ENCODE results near the gene BRD4. TPM values are rescaled to one million over a fixed set of nuclear protein-coding genes. Genes with fewer than 3 reads are reported as not detected.

The BRD4 gene
- total RNA-seq, 1 donor from 2014 or later: 136 TPM

- Mint-ChIP-seq H3K4me1 (ENCODE audit: unreplicated experiment) (peaks cover 3% of the 10 kb centered on the region), H3K4me3 (ENCODE audit: unreplicated experiment) (peak overlapping the region; percentile 47), H3K27ac (ENCODE audit: unreplicated experiment) (peak overlapping the region; percentile 61), H3K36me3 (ENCODE audit: low read depth, unreplicated experiment) (peaks cover 35% of the 10 kb centered on the region), H3K9me3 (ENCODE audit: unreplicated experiment) (no peaks in the 10 kb centered on the region), H3K27me3 (ENCODE audit: unreplicated experiment) (peaks cover 27% of the 10 kb centered on the region)
- no peak for DNase-seq (ENCODE audit: low spot score)
- no peak for TF ChIP-seq CTCF (IDR thresholded peaks at IDR 0.05; ENCODE audit: unreplicated experiment)
These were observed 86.8 kb downstream of the BRD4 start for GRCh38 chr19:15245370-15246197.

- Mint-ChIP-seq H3K27me3 (ENCODE audit: unreplicated experiment) (peaks cover 28% of the 10 kb centered on the region), H3K27ac (ENCODE audit: unreplicated experiment) (no peak overlapping the region), H3K4me3 (ENCODE audit: unreplicated experiment) (peak overlapping the region; percentile 47), H3K36me3 (ENCODE audit: low read depth, unreplicated experiment) (peaks cover 38% of the 10 kb centered on the region), H3K4me1 (ENCODE audit: unreplicated experiment) (peaks cover 3% of the 10 kb centered on the region), H3K9me3 (ENCODE audit: unreplicated experiment) (no peaks in the 10 kb centered on the region)
- DNase-seq (ENCODE audit: low spot score): no peak
- TF ChIP-seq CTCF (IDR thresholded peaks at IDR 0.05; ENCODE audit: unreplicated experiment): no peak
These were observed 87.5 kb downstream of the BRD4 start for GRCh38 chr19:15244808-15245207.

DNA sequence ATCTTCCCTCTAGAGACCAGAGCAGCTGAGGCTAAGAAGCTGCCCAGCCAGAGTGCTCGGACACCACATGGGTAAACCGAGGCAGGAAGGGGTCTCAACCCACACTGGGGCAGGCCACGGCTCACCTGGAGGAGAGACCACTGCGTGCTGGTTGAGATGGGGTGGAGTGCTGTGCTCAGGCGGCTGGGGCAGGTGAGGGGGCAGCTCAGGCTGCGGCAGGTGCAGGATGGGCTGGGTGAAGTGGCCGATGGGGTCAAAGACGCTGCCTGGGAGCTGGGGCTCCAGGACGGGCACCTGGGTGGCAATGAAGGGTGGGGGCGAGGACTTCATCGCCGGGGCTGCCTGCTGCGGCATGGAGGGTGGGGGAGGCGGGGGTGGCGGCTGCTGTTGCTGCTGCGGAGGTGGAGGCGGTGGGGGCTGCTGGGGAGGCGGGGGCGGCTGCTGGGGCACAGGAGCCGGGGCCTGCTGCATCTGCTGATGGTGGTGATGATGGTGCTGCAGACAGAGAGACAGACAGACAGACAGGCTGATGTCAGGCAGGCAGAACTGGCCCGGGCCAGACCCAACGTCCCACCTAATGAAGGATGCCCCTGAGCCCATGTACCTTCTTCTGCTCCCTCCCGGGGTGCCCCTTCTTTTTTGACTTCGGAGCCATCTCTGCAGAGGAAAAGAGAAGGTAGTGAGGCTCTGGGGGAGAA is 88.1 kb downstream of the BRD4 start:
- peaks cover 26% of the 10 kb centered on the region for H3K27me3 Mint-ChIP-seq (ENCODE audit: unreplicated experiment)
- H3K36me3 Mint-ChIP-seq (ENCODE audit: low read depth, unreplicated experiment): peaks cover 40% of the 10 kb centered on the region
- peaks cover 3% of the 10 kb centered on the region for H3K4me1 Mint-ChIP-seq (ENCODE audit: unreplicated experiment)
- H3K9me3 Mint-ChIP-seq (ENCODE audit: unreplicated experiment): no peaks in the 10 kb centered on the region
- no peak for TF ChIP-seq CTCF (IDR thresholded peaks at IDR 0.05; ENCODE audit: unreplicated experiment)
- DNase-seq (ENCODE audit: low spot score): no peak
- H3K27ac Mint-ChIP-seq (ENCODE audit: unreplicated experiment): no peak overlapping the region
- H3K4me3 Mint-ChIP-seq (ENCODE audit: unreplicated experiment): peak overlapping the region; percentile 57

DNA sequence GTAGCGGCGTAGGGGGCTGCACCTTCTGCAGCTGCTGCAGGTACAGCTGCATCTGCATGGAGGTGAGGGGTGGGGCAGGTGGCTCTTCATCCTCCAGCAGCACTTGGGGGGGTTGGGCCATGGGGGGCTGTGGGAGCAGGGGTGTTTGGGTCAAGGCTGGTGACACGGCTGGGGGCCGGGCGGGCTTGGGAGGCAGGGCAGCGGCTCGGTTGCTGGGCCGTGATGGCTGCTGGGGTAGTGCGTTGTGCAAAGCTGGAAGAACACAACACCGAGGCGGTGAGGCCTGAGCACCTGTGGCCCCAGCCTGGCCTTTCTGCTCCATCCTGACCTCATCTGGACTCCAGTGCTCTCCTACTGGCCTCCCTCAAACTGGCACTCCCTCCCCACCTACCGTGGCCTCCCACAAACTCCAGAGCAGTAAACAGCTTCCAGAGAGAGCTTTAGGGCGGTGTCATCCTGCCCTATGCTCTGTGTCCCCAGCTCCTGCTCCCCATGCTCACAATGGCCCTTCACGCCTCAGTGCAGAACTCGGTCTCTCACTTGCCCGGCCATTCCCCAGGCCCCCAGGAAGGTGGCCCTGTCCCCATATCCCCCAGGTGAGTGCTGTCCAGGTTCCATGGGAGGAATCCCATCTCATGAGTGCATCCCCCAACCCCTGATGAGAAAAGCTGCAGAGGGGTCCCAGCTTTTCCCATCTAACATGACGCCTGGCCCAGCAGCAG is 88.9 kb downstream of the BRD4 start:
- no peaks in the 10 kb centered on the region for H3K9me3 Mint-ChIP-seq (ENCODE audit: unreplicated experiment)
- H3K27ac Mint-ChIP-seq (ENCODE audit: unreplicated experiment): peak overlapping the region; percentile 81
- no peak for DNase-seq (ENCODE audit: low spot score)
- peaks cover 3% of the 10 kb centered on the region for H3K4me1 Mint-ChIP-seq (ENCODE audit: unreplicated experiment)
- H3K27me3 Mint-ChIP-seq (ENCODE audit: unreplicated experiment): peaks cover 26% of the 10 kb centered on the region
- TF ChIP-seq CTCF (IDR thresholded peaks at IDR 0.05; ENCODE audit: unreplicated experiment): no peak
- peak overlapping the region; percentile 57 for H3K4me3 Mint-ChIP-seq (ENCODE audit: unreplicated experiment)
- H3K36me3 Mint-ChIP-seq (ENCODE audit: low read depth, unreplicated experiment): peaks cover 35% of the 10 kb centered on the region
